Stimulated activated CD4-positive, alpha-beta T cell treated with anti-CD3 and anti-CD28 coated beads, Interleukin-15, amount 100 ng/mL, for 48 hours (primary cell): Measurements from ENCODE around the gene EPHB2.
"Not testable (repeated sequence)": the region's sequence is repeated elsewhere in the genome, so short reads cannot be mapped to it uniquely, and the experiment has no call there.

Source experiments
- DNase-seq, 2 donors: peaks; one replicate each; pipeline ENCODE4 v3.0.0-alpha.2; 2020; ENCODE audit warnings: low read depth in 2 of 2

EPHB2 gene

DNA sequence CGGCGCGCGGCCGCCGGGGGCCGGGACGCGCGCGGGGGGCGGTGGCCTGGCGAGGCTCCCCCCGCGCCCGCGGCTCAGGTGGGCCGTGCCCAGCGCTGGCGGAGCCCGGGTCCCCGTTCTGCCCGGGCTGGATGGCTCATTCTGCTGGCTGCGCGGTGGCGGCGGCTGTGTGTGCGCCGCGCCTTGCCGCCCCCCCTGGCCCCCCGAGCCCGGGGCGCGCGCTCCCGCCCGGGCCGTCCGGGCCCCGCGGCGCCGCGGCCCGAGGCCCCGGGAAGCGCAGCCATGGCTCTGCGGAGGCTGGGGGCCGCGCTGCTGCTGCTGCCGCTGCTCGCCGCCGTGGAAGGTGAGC, at the start of gene EPHB2:
Gene EPHB2 (plus strand): TSS at position 139 of the 349 bp plus-strand sequence. CDS start 144 bp downstream, at position 283.
- no peak for DNase-seq

DNA sequence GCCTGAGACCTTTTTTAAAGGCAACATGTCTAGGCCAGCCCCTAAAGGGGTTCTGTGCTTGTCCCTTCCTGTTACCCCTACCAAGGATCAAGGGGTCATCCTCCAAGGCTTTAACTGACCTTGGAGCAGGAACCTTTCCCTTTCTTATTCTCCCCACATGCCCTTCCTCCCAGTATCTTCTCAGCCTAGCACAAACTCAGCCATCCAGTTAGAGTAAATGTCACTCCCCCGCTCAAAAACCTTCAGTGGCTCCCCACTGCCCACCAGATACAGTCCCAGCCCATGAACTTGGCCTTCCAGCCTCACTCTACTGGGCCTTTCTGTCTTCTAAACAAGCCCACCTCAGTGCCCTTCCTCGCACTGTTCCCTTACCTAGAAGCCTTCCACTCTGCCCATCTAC, 48.8 kb upstream of the EPHB2 start:
- no peak for DNase-seq

DNA sequence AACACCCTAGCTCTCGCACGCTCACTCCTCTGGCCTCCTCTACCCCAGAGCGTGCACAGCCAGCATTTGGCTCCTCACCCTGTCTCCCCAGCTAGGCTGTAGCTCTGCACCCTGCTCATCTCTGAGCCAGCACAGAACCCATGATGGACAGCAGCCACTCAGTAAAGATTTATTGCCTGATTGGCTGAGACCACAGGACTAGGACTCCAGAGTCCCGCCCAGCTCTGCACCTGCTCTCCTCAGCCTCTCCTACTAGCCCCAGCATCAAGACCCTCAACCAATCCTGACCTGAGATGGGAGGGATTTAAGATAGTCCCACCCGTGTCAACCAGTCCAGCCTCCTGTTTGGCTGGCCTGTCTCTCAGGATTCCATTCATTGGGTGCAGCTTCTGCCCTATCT, 48.3 kb upstream of the EPHB2 start:
- no peak for DNase-seq

DNA sequence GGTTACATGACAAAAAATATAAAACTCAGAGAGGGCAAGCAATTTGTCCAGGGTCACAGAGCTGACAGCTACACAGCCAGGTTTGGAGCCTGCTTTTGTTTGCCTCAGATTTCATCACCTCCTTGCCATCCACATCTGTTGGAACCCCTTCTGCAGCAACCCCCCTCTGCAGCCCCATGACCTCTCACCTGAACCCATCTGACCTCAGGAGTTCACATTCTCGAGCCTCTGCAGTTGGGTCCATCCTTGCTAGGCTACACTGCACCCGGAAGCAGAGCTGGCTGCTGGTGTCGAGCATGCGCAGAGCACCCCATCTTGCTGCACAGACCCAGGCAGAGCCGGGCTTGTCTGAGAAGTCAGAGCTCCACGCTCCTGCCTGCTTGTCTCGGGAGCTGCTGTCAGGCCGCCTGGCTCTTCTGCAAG, 47.6 kb upstream of the EPHB2 start:
- DNase-seq: no peak

DNA sequence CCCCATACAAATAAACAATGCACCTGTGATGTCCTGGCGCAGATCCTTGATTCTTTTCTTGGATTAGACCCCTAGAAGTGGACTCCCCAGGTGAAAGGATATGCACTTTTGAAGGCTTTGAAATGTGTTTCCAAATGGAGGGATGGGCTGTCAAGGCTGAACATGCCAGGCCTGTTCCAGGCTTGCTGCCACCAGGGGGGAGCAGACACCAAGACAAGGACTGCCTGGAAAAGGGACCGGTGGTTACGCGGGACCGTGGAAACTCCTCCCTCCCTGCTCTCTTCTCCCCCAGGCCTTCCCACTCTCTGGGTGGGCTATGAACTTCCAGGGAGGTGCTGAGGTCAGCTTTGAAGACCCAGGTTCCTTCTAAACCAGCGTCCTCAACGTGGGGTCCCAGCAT, 44.9 kb upstream of the EPHB2 start:
- DNase-seq: no peak

DNA sequence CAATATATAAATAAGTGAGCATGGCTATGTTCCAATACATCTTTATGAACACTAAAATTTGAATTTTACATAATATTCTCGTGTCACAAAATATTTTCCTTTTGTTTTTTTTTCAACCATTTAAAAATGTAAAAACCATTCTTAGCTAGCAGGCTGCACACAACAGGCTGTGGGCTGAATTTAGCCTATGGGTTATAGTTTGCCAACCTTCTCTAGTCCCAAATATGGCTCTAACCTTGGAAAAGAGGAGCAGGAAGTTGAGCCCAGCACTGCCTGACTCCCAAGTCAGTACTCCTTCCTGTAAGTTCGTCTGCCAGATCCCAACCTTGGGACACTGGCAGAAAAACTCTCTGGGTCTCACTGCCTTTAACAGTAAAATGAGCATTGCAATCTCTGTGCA, 44.2 kb upstream of the EPHB2 start:
- DNase-seq: no peak

DNA sequence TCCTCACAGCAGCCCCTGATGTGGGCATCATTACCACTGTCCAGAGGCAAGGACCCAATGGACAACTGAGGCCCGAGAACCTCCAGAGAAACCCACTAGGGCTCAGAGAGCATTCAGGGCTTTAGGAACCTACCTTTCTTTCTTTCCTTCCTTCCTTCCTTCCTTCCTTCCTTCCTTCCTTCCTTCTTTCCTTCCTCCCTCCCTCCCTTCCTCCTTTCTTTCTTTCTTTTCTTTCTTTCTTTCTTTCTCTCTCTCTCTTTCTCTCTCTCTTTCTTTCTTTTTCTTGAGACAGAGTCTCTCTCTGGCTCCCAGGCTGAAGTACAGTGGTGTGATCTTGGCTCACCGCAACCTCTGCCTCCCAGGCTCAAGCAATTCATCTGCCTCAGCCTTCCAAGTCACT, 41.8 kb upstream of the EPHB2 start:
- not testable (repeated sequence) for DNase-seq

DNA sequence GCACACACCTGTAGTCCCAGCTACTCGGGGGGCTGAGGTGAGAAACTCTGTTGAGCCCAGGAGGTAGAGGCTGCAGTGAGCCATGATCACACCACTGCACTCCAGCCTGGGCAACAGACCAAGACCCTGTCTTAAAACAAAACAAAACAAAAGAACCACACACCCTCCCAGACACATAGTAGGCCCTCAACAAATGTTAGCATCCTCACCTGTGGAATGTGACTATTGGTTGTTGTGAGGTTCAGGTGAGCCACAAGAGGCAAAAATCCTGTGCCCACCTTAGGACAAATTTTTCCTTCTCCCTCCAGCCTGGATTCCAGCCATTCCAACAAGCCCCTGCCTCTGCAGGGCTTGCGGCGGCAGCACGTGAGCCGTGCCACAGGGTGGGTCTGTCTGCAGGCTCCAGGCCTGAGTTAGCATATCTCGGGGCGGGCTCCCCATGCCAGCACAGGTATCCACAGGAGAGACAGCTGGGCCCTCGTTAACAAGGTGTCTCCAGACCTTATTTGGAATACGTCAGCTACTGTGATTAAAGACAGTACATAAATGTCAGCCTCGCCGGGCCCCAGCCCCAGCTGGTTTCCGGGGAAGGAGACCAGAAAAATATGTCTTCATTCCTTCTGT, 40.2 kb upstream of the EPHB2 start:
- DNase-seq: no peak

DNA sequence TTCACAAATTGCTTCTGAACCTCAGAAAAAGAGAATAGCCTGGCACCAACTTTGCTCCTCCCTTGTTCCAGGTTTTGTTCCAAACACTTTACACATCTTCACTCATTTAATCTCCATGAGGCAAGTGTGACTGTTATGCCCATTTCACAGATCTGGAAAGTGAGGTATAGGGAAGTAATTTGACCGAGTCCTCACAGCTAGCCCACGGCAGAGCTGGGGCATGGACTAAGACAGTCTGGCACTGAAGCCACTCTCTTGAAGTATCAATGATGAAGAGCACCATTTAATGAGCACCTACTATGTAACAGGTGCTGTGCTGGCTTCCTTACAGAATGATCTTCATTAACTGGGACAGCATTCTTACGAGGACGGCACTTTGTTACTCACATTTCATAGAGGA, 38.6 kb upstream of the EPHB2 start:
- no peak for DNase-seq

DNA sequence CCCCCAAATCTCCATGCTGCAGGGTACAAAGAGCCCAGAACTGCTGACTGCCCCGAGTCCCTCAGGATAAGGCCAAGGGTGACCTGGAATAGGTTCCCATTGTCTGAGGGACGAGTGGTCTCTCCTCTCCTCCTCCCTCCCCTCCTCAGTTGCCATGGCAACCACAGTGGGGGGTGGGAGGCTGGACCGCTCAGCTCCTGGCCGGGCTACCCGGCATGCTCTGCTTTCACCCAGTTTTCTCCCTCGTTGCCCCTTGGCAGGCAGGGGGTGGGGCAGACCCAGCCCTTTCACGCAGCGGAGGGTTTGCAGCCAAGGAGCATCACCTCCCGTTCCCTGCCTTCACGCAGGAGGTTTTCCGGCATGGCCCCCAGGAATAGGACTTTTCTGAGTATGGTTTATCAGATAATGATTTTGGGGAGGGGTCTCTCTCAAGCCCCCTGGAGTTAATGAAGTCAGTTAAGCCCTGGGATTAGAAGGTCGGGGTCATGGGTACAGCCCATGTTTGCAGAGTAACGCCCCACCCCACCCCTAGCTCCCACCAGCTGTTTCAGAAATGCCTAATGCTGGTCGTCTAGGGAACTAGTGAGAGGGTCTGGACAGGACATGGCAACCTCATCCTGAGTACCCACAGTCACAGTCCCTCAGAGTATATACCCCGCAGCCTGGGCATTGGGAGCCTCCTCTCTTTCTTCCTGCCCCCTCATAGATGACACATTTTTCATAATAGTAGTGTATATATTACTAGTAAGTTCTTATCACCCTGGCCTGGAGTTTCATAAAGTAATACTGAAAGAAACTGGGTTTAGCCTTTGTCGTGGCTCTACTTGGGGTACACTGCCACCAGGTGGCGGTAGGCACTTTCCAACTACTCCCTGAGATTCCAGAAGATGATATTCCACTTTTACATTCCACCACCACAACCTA, 36.9 kb upstream of the EPHB2 start:
- DNase-seq: peak in 1 of 2 donors; percentile 31

DNA sequence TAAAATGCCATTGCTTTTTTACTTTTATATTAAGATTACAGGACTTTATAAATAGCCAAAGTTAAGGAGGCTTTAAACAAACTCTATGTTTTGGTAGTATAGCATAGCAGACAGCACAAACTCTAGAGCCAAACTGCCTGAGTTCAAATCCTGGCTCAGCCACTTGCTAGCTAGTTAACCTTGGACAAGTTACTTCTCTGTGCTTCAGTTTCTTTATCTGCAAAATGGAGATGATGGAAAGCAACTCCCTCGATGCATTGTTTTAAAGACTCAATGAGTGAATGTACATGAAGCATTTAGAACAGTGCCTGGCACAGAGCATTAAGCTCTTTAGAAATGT, 36.3 kb upstream of the EPHB2 start:
- no peak for DNase-seq

DNA sequence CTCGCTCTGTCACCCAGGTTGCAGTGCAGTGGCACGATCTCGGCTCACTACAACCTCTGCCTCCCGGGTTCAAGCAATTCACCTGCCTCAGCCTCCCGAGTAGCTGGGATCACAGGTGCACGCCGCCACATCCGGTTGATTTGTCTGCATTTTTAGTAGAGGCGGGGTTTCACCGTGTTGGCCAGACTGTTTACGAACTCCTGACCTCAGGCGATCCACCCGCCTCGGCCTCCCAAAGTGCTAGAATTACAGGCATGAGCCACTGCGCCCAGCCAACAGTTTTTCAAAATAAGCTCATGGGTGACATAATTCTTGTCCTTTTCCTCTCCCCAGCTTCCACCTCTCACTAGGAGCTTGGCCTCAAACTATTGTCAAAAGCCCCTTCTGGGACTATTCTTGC, 34.5 kb upstream of the EPHB2 start:
- DNase-seq: not testable (repeated sequence)

DNA sequence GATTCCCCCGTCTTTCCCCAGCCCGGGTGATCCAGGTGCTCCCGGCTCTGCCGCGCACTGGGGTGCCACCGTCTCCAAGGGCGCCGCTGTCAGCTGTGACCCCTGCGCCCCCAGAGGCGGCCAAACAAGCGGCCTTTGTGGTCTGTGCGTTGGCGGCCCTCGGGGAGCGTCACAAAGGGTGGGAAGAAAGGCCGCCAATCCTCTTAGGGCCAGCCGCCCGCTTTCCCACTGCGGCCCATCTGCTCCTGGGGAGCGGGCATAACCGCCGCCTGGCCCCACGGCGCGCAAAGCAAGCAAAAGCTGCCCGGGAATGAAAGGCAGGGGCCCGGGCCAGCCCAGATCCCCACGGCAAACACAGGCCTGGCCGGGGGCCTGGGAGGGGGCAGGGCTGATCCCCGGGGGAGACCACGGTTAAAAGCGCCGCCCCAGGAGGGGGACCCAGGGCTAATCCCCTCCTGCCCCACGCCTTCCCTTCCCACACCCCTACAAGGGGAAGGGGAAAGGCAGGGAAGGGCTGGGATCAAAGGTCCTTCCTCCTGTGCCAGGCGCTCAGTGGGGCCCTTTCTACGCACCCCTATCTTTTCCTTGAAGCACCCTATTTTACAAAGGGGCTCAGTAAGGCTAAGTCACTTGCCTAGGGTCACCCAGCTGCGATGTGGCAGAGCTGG, 33.6 kb upstream of the EPHB2 start:
- no peak for DNase-seq

DNA sequence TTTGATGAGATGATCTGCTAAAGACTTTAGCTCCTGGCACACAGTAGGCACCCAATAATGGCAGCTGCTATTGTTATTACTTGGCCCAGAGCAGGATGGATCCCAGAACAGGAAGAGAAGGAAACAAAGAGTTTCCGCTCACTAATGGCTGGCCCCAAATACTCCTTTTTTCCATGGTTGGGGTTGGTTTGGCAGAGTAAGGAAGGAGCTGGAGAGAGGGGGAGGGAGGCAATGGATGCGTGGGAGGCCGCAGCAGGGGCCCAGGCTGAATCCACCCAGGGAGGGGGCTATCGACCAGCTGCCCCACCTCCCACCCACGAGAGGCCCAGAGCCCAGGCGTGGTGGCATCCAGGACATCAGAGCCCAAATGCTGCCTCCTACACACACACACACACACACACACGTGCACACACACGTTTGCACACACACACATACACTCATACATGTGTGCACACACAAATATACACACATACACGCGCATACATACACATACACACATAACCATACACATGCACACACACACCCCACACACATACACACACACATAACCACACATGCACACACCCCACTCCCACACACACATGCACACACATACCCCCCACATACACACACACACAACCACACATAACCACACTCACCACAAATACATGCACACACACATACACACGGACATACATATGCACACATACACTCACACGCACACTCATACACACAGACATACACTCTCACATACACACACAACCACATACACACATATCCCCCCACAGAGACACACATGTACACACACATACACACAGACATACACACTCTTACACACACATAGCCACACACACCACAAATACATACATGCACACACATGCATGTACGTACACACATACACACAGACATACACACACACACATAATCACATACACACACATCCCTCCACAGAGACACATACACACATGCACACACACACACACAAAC, 32.4 kb upstream of the EPHB2 start:
- DNase-seq: no peak

DNA sequence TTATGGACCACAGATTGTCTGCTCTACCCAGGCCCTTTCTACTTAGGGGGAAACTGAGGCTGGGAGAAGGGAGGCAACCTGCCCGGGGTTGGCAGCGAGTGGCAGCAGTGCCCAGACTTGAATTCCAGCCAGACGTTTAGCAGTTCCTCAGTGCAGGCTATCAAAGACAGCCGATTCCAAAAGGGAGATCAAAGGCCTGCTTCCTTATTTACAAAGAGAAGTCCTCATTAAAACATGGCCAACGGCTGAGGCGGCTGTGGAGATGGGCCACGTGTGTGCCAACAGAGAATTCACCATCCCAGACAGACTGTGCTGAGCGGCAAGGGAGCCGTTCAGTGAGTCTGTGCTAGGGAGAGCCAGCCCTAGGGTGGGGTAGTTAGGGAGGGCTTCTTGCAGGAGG, 29.9 kb upstream of the EPHB2 start:
- DNase-seq: no peak

DNA sequence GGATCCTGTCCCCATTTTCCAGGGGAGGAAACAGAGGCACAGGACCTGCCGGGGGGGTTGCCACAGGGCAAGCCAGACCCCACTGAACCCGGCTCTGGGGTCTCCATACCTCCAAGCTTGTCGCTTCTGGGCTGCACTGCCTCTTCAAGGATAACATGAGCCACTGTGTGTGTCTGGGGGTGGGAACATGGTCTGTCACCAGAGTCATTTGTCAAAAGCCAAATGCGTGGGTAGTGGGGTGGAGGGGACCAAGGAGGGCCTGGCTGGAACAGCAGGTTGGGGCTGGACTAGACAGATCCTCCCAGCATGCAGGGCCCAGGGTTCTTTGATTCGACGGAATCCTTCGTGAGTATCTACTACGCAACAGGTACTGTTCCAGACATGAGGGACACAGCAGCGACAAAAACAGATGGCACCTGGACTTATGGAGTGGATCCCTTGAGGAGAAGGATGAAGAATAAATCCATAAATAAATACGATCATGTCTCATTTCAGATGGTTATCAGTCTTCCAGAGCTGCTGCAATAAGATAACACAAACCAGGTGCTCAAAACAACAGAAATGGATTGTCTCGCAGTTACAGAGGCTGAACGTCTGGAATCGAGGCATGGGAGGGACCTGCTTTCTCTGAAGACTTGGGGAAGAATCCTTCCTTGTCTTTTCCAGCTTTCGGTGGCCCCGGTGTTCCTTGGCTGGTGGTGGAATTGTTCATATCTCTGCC, 28.9 kb upstream of the EPHB2 start:
- no peak for DNase-seq

DNA sequence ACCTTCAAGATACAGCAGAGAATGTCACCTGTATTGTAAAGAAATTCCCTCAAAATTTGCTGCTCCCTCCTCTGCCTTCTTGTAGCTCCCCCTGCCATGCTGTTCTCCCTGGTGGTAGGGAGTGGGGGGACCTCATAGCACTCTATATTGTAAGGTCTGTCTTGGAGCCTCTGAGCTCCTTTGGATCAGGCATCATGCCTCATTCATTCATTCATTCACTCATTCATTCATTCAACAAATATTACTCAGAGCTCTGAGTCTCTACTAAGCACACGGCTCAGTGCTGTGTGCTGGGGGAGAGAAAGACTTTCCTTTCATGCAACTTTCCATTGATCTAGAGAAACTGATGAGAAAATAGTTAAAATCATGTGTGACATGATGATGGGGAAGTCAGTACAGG, 27.1 kb upstream of the EPHB2 start:
- DNase-seq: no peak

DNA sequence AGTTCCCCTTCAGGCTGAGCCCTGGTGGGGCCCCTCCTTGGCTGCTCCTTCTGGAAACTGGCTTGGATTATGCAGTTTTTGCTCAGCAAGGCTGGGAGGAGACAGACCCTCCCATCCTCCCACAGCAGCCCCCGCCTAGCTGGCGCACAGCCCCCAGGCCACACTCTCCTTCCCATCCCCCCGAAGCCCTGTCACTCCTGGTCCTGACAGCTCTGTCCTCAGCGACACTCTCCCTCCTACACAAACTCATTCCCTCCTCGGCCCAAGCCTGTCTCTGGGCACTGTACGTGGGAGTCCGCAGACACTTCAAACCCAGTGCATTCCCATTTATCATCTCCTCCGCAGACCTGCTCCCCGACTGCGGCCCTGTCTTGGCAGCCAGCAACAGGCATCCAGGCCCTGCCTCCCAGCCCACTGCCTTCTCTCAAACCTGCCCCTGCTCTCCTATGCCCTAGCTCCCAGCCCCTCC, 25.0 kb upstream of the EPHB2 start:
- DNase-seq: no peak

DNA sequence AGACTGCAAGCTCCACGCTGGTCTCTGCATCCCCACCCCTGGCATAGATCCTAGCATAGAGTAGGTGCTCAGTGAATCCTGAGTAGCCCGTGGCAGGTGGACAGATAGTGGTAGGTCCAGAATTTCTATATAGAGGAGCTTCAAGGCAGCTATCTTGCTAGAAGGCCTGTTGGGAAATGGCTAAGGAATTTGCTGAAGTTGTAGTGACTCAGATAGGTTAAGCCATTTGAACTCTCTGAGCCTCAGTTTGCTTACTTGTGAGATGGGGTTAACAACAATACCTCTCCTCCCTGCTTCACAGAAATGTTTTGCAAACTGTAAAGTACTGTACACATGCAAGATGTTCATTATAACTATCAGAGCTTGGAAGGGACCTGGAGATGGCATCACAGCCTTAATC, 23.4 kb upstream of the EPHB2 start:
- DNase-seq: no peak

DNA sequence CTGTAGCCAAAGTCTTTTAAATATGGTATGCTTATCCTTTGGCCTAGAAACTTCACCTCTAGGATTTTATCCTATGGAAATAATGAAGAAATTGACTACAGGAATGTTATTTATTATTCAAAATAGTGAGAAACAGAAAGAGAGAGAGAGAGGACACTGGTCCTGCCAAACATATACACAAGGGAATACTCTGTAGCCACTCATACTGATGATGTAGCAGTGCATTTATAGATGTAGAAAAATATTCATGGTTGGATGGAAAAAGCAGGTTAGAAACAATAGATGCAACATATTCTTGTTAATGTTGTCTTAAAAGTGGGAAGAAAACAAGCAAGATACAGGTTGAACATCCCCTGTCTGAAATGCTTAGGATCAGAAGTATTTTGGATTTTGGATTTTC, 22.2 kb upstream of the EPHB2 start:
- no peak for DNase-seq

DNA sequence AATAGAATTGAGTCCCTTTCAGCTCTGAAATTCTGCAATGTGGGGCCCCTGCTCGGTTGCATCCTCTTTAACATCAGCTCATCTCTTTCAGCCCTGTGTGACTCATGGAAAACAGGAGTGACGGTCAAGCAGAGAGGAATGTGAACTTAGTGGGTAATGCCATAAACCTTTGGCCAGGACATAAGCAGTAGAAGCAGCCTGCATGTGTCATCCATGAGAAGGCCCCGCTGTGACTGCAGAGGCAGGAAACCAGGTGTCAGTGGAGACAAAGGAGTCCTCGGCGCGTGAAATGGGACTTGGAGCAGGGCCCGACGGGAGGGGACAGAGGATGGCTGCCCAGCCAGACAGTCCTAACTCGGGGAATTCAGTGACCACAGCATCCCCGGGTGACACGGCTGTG, 21.1 kb upstream of the EPHB2 start:
- DNase-seq: no peak
